ENCODE data around the gene SHB.

Gene SHB

DNA sequence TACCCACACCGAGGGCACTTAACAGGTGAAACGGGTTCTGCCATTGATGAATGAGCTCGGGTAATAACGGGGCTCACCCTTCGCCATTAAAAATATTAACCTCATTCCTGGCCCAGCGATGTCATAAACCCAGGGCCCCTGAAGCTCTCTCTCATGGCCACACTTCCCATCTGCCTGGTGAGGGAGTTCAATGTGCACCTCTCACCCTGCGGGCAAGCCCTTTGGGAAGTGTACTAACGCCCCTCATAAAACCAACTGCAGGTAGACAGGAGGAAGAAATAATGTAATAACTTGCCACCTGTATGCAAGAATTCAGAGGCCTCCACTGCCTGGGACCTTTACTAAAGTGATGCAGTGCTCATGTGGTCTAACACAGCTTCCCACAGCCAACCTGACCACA lies 35.1 kb downstream of the SHB start (continued):
- TF ChIP-seq YY1 (tag by site-specific recombination; IDR thresholded peaks at IDR 0.05) (no peak), ZNF626 (tag by site-specific recombination; IDR thresholded peaks at IDR 0.05) (no peak), ZNF654 (tag by site-specific recombination; IDR thresholded peaks at IDR 0.05; ENCODE audit: low read depth) (no peak), ZNF221 (tag by site-specific recombination; IDR thresholded peaks at IDR 0.05; ENCODE audit: borderline replicate concordance) (no peak), ZNF140 (tag by site-specific recombination; IDR thresholded peaks at IDR 0.05) (no peak), ZNF133 (tag by site-specific recombination; IDR thresholded peaks at IDR 0.05) (no peak), ZBTB21 (tag by site-specific recombination; IDR thresholded peaks at IDR 0.05) (no peak), ZNF24 (tag by site-specific recombination; IDR thresholded peaks at IDR 0.05) (no peak)
- TF ChIP-seq, protein P1, sequence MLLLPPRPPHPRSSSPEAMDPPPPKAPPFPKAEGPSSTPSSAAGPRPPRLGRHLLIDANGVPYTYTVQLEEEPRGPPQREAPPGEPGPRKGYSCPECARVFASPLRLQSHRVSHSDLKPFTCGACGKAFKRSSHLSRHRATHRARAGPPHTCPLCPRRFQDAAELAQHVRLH (tag by site-specific recombination; IDR thresholded peaks at IDR 0.05), result no peak

DNA sequence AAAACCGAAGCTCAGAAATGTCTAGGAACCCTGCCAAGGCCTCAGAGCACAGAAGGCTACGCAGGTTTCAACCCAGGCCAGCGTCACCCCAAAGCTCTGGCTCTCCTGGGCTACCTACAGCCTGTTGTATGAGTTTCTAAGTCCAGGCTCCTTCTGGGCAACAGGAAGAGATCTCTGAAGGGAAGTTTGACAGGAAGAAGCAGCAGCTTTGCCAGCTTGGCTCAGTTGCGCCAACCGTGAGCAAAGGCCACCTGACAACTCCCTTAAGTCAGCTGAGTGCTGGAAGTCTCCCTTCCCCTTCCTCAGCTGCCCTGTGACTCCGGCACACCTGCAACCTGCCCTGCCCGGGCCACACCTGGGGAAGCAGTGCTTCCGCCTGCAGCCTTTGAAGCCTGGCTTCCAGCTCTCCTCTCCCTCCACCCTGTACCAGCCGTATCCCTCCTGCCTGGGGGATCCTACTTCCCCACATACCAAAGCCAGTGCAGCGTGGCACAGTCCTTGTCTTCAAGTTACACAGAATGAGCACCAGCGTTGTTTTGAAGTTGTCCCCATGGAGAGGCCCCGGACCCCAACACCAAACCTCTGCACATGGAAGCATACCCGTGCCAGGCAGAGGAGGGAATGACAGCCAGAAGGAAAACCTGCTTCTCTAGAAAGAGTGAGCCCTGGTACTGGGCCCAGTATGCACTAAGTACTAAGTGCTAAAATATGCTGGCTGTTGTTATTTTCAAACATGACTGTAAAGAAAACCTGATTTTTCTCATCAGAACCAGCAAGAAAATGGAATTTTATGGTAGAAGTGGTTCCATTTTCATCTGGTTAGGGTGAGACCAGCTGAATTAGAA lies 36.5 kb downstream of the SHB start:
- H3K27ac ChIP-seq (ENCODE audit: extremely low read depth, low read depth, low read length), result no peak overlapping the region
- ChIA-PET CTCF (no interaction called here), POLR2A (no interaction called here)

DNA sequence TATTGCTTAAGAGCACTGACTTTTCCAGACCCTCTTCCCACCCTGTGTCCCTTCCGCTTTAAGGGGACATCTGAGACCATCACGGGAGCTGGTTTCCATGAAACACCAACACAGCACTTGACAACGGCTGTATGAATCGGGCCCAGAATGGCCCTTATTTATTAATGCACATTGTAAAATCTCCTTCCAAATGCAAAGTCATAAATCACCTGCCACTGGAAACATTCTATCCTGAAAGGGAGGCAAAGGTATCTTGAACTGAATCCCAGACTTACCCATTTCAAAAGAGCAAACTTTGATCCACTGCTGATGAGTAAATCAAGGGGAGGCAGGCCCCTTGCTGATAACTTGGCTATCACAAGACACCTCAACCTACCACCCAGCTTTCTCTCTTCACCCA lies 37.4 kb downstream of the SHB start:
- TF ChIP-seq ZNF350 (tag by site-specific recombination; IDR thresholded peaks at IDR 0.05) (no peak), ZNF132 (tag by site-specific recombination; IDR thresholded peaks at IDR 0.05; ENCODE audit: borderline replicate concordance) (no peak)
- H3K9me3 ChIP-seq (ENCODE audit: control insufficient read depth, insufficient read depth, low read depth, low read length), result no peaks in the 10 kb centered on the region
- ChIA-PET POLR2A (no interaction called here), CTCF (no interaction called here)
- no peaks in the 10 kb centered on the region for H3K36me3 ChIP-seq (ENCODE audit: control insufficient read depth in 2 of 2, insufficient read depth in 1 of 2, low read length in 2 of 2)
- no peak overlapping the region for H3K27ac ChIP-seq (ENCODE audit: extremely low read depth, low read depth, low read length)
- no peaks in the 10 kb centered on the region for H3K4me1 ChIP-seq (ENCODE audit: control insufficient read depth, insufficient read depth, low read length)
- no peak overlapping the region for H3K4me3 ChIP-seq (ENCODE audit: low read depth, low read length)

More for the DNA sequence above, 36.5 kb downstream of the SHB start:
- no peaks in the 10 kb centered on the region for H3K4me1 ChIP-seq (ENCODE audit: control insufficient read depth, insufficient read depth, low read length)
- TF ChIP-seq, protein P2, sequence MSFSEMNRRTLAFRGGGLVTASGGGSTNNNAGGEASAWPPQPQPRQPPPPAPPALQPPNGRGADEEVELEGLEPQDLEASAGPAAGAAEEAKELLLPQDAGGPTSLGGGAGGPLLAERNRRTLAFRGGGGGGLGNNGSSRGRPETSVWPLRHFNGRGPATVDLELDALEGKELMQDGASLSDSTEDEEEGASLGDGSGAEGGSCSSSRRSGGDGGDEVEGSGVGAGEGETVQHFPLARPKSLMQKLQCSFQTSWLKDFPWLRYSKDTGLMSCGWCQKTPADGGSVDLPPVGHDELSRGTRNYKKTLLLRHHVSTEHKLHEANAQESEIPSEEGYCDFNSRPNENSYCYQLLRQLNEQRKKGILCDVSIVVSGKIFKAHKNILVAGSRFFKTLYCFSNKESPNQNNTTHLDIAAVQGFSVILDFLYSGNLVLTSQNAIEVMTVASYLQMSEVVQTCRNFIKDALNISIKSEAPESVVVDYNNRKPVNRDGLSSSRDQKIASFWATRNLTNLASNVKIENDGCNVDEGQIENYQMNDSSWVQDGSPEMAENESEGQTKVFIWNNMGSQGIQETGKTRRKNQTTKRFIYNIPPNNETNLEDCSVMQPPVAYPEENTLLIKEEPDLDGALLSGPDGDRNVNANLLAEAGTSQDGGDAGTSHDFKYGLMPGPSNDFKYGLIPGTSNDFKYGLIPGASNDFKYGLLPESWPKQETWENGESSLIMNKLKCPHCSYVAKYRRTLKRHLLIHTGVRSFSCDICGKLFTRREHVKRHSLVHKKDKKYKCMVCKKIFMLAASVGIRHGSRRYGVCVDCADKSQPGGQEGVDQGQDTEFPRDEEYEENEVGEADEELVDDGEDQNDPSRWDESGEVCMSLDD (tag by site-specific recombination; IDR thresholded peaks at IDR 0.05), result no peak
- TF ChIP-seq ZSCAN30 (tag by site-specific recombination; IDR thresholded peaks at IDR 0.05) (no peak), ZNF132 (tag by site-specific recombination; IDR thresholded peaks at IDR 0.05; ENCODE audit: borderline replicate concordance) (no peak), ZNF677 (tag by site-specific recombination; IDR thresholded peaks at IDR 0.05) (no peak), ZNF791 (tag by site-specific recombination; IDR thresholded peaks at IDR 0.05) (no peak), ZBTB21 (tag by site-specific recombination; IDR thresholded peaks at IDR 0.05) (no peak), ZNF600 (tag by site-specific recombination; IDR thresholded peaks at IDR 0.05) (no peak)
- TF ChIP-seq, protein P3, sequence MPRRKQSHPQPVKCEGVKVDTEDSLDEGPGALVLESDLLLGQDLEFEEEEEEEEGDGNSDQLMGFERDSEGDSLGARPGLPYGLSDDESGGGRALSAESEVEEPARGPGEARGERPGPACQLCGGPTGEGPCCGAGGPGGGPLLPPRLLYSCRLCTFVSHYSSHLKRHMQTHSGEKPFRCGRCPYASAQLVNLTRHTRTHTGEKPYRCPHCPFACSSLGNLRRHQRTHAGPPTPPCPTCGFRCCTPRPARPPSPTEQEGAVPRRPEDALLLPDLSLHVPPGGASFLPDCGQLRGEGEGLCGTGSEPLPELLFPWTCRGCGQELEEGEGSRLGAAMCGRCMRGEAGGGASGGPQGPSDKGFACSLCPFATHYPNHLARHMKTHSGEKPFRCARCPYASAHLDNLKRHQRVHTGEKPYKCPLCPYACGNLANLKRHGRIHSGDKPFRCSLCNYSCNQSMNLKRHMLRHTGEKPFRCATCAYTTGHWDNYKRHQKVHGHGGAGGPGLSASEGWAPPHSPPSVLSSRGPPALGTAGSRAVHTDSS (tag by site-specific recombination; IDR thresholded peaks at IDR 0.05), result no peak
- TF ChIP-seq, protein P4, sequence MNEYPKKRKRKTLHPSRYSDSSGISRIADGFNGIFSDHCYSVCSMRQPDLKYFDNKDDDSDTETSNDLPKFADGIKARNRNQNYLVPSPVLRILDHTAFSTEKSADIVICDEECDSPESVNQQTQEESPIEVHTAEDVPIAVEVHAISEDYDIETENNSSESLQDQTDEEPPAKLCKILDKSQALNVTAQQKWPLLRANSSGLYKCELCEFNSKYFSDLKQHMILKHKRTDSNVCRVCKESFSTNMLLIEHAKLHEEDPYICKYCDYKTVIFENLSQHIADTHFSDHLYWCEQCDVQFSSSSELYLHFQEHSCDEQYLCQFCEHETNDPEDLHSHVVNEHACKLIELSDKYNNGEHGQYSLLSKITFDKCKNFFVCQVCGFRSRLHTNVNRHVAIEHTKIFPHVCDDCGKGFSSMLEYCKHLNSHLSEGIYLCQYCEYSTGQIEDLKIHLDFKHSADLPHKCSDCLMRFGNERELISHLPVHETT (tag by site-specific recombination; IDR thresholded peaks at IDR 0.05), result no peak
- H3K36me3 ChIP-seq (ENCODE audit: control insufficient read depth in 2 of 2, insufficient read depth in 1 of 2, low read length in 2 of 2), result peaks cover 0 to 4% of the 10 kb centered on the region in 2 experiments; a peak in 1 of 3 replicates
- no peaks in the 10 kb centered on the region for H3K9me3 ChIP-seq (ENCODE audit: control insufficient read depth, insufficient read depth, low read depth, low read length)
- no peak overlapping the region for H3K4me3 ChIP-seq (ENCODE audit: low read depth, low read length)
